ENCODE data around the gene HRH3.

DNA sequence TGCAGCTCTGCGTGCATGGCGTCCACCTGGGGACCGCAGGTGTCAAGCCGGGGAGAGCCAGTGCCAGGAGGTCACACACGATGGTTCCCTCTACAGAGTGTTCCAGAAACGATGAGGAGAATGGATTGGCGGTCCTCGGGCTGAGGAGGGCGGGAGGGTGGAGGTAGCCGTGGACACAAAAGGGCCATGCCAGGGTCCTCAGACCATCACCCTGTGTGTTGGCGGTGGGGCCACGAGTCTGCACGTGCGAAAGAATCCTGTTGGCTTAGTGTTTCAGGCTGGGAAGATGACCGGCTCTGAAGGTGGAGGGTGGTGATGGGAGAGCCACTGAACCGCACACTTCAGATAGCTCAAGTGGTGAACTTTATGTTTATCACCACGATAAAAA is 13.7 kb downstream of the HRH3 start:
- TF ChIP-seq, protein P1, sequence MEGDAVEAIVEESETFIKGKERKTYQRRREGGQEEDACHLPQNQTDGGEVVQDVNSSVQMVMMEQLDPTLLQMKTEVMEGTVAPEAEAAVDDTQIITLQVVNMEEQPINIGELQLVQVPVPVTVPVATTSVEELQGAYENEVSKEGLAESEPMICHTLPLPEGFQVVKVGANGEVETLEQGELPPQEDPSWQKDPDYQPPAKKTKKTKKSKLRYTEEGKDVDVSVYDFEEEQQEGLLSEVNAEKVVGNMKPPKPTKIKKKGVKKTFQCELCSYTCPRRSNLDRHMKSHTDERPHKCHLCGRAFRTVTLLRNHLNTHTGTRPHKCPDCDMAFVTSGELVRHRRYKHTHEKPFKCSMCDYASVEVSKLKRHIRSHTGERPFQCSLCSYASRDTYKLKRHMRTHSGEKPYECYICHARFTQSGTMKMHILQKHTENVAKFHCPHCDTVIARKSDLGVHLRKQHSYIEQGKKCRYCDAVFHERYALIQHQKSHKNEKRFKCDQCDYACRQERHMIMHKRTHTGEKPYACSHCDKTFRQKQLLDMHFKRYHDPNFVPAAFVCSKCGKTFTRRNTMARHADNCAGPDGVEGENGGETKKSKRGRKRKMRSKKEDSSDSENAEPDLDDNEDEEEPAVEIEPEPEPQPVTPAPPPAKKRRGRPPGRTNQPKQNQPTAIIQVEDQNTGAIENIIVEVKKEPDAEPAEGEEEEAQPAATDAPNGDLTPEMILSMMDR (IDR thresholded peaks at IDR 0.05), result no peak
- TF ChIP-seq EP300 (IDR thresholded peaks at IDR 0.05), result no peak
- no peak for TF ChIP-seq POLR2A (IDR thresholded peaks at IDR 0.05)
- TF ChIP-seq POLR2AphosphoS5 (IDR thresholded peaks at IDR 0.05), result no peak

Measured in suprapubic skin (tissue), 4 donors.